Neural progenitor cell (in vitro differentiated cells): ENCODE measurements around the gene ODC1.
"Not testable (repeated sequence)": the region's sequence is repeated elsewhere in the genome, so short reads cannot be mapped to it uniquely, and the experiment has no call there.

ENCODE experiments used
- EZH2 ChIP-seq: fragments of 200-600 bp; sonication (generic); IDR thresholded peaks from 2 replicates; pipeline ENCODE4 v1.6.1; 2017; ENCODE audit warnings: antibody characterized with exemption, mild to moderate bottlenecking, moderate library complexity
- EZH2phosphoT487 ChIP-seq: fragments of 200-600 bp; sonication (generic); IDR thresholded peaks from 2 replicates; pipeline ENCODE4 v1.6.1; 2017; ENCODE audit warnings: antibody characterized with exemption
- TF ChIP-seq, protein P1 (sequence below): fragments of 200-600 bp; sonication (generic); IDR thresholded peaks from 2 replicates; pipeline ENCODE4 v1.5.1; 2017; ENCODE audit warnings: antibody characterized with exemption, mild to moderate bottlenecking

DNA sequence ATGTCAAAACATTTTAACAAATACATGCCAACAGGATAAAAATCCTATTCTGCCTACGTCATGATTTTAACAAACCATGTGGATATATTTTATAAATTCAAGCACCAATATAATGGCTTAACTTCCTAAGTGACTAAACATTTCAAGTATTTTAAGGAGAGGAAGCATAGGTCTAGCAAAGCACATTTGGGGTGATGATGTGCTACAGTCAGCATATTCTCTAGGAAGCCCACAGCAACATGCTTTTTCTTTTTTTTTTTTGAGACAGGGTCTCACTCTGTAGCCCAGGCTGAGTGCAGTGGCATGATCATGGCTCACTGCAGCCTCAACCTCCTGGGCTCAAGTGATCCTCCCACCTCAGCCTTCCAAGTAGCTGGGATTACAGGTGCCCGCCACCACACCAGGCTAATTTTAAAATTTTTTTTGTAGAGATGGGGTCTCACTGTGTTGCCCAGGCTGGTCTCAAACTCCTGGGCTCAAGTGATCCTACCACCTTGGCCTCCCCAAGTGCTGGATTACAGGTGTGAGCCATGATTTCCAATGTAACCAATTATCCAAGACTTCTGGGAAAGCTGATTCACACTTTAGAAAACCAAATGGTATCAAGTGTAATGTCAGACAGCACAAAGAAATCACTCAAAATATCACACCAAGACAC lies 5.5 kb downstream of the ODC1 start:
- TF ChIP-seq, protein P1, sequence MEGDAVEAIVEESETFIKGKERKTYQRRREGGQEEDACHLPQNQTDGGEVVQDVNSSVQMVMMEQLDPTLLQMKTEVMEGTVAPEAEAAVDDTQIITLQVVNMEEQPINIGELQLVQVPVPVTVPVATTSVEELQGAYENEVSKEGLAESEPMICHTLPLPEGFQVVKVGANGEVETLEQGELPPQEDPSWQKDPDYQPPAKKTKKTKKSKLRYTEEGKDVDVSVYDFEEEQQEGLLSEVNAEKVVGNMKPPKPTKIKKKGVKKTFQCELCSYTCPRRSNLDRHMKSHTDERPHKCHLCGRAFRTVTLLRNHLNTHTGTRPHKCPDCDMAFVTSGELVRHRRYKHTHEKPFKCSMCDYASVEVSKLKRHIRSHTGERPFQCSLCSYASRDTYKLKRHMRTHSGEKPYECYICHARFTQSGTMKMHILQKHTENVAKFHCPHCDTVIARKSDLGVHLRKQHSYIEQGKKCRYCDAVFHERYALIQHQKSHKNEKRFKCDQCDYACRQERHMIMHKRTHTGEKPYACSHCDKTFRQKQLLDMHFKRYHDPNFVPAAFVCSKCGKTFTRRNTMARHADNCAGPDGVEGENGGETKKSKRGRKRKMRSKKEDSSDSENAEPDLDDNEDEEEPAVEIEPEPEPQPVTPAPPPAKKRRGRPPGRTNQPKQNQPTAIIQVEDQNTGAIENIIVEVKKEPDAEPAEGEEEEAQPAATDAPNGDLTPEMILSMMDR, result not testable (repeated sequence)
- not testable (repeated sequence) for TF ChIP-seq EZH2phosphoT487, EZH2
